ENCODE results near the gene CFAP299.

GRCh38 chr4:80711956-80712355 is 376.4 kb downstream of the CFAP299 start:
- TF ChIP-seq, protein P1, sequence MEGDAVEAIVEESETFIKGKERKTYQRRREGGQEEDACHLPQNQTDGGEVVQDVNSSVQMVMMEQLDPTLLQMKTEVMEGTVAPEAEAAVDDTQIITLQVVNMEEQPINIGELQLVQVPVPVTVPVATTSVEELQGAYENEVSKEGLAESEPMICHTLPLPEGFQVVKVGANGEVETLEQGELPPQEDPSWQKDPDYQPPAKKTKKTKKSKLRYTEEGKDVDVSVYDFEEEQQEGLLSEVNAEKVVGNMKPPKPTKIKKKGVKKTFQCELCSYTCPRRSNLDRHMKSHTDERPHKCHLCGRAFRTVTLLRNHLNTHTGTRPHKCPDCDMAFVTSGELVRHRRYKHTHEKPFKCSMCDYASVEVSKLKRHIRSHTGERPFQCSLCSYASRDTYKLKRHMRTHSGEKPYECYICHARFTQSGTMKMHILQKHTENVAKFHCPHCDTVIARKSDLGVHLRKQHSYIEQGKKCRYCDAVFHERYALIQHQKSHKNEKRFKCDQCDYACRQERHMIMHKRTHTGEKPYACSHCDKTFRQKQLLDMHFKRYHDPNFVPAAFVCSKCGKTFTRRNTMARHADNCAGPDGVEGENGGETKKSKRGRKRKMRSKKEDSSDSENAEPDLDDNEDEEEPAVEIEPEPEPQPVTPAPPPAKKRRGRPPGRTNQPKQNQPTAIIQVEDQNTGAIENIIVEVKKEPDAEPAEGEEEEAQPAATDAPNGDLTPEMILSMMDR (IDR thresholded peaks at IDR 0.05; ENCODE audit: poor library complexity) = no peak
- TF ChIP-seq EZH2phosphoT487 (IDR thresholded peaks at IDR 0.05; ENCODE audit: low read depth, severe bottlenecking, unreplicated experiment) = no peak
- no peak for TF ChIP-seq EZH2 (IDR thresholded peaks at IDR 0.05; ENCODE audit: borderline replicate concordance)
